Progenitor cell of endocrine pancreas (in vitro differentiated cells): ENCODE results near the gene WDSUB1. TPM values are rescaled to one million over a fixed set of nuclear protein-coding genes. Genes with fewer than 3 reads are reported as not detected.
A peak's percentile ranks its signal among the peaks of the same experiment; 100 is the strongest.

ENCODE experiments used
- DNase-seq: peaks from one replicate; pipeline ENCODE4 v3.0.0; 2021; ENCODE audit warnings: low spot score; ENCODE audit not compliant: unreplicated experiment
- H3K27ac Mint-ChIP-seq: 2 replicates; pipeline ENCODE4 v1.8.0; 2021; ENCODE audit warnings: mild to moderate bottlenecking, moderate library complexity, mixed read lengths
- H3K27me3 Mint-ChIP-seq: 2 replicates; pipeline ENCODE4 v1.8.0; 2021; ENCODE audit warnings: mixed read lengths
- H3K36me3 Mint-ChIP-seq: 2 replicates; pipeline ENCODE4 v1.8.0; 2022; ENCODE audit warnings: mixed read lengths; ENCODE audit not compliant: insufficient read depth
- H3K4me1 Mint-ChIP-seq: 2 replicates; pipeline ENCODE4 v1.8.0; 2021; ENCODE audit warnings: low read depth, mixed read lengths
- H3K4me3 Mint-ChIP-seq: 2 replicates; pipeline ENCODE4 v1.8.0; 2021; ENCODE audit warnings: low read depth, mild to moderate bottlenecking, moderate library complexity, mixed read lengths
- H3K9me3 Mint-ChIP-seq: 2 replicates; pipeline ENCODE4 v1.8.0; 2021; ENCODE audit warnings: low read depth, mixed read lengths
- CTCF ChIP-seq: fragments of 200-600 bp; sonication (generic); IDR thresholded peaks from one replicate; pipeline ENCODE4 v1.5.0; 2021; ENCODE audit warnings: antibody characterized with exemption, mild to moderate bottlenecking; ENCODE audit not compliant: unreplicated experiment
- long read RNA-seq: library from polyadenylated mRNA; unstranded; transcript quantifications from one replicate; pipeline ENCODE4 v2.0.0, GENCODE V29; 2020
- total RNA-seq: library from RNA; stranded (reverse); gene quantifications from 2 replicates; pipeline ENCODE4 v1.2.1, GENCODE V29; 2021

WDSUB1 gene
- total RNA-seq = 13.0 and 14.9 TPM in 2 replicates
- long read RNA-seq, transcript WDSUB1-205 (11 exons, 1,920 nt) = minor isoform, 5 of 76 reads
- long read RNA-seq, transcript WDSUB1-202 (11 exons, 1,912 nt) = major isoform, 28 of 76 reads
- long read RNA-seq, partial matches to known transcripts = 10 of 76 reads
- long read RNA-seq, other reads (novel, unspliced or antisense) = 28 of 76 reads

GRCh38 chr2:159285929-159286708 is at the start of gene WDSUB1:
Gene WDSUB1 (minus strand): TSS chr2:159286703. CDS start chr2:159283069, 3,634 bp downstream.
- H3K27ac Mint-ChIP-seq = peak within 1 kb of the TSS; percentile 98
- H3K4me3 Mint-ChIP-seq = peak within 1 kb of the TSS; percentile 90
- no peaks in the 10 kb centered on the region for H3K27me3 Mint-ChIP-seq
- no peak for TF ChIP-seq CTCF
- H3K36me3 Mint-ChIP-seq = peaks cover 1% of the 10 kb centered on the region
- H3K4me1 Mint-ChIP-seq = peaks cover 23% of the 10 kb centered on the region
- H3K9me3 Mint-ChIP-seq = no peaks in the 10 kb centered on the region
- DNase-seq = peak; percentile 56

- peaks cover 28% of the 10 kb centered on the region for H3K36me3 Mint-ChIP-seq
- no peaks in the 10 kb centered on the region for H3K9me3 Mint-ChIP-seq
- H3K27me3 Mint-ChIP-seq = no peaks in the 10 kb centered on the region
- no peak overlapping the region for H3K27ac Mint-ChIP-seq
- H3K4me3 Mint-ChIP-seq = no peak overlapping the region
- no peak for DNase-seq
- TF ChIP-seq CTCF = no peak
- peaks cover 5% of the 10 kb centered on the region for H3K4me1 Mint-ChIP-seq
These were observed 40.2 kb upstream of the WDSUB1 start for GRCh38 chr2:159326569-159327255.

GRCh38 chr2:159322419-159322818 is 35.9 kb upstream of the WDSUB1 start:
- no peak for TF ChIP-seq CTCF
- H3K27me3 Mint-ChIP-seq = no peaks in the 10 kb centered on the region
- peaks cover 5% of the 10 kb centered on the region for H3K4me1 Mint-ChIP-seq
- H3K4me3 Mint-ChIP-seq = no peak overlapping the region
- H3K27ac Mint-ChIP-seq = no peak overlapping the region
- DNase-seq = no peak
- peaks cover 38% of the 10 kb centered on the region for H3K36me3 Mint-ChIP-seq
- no peaks in the 10 kb centered on the region for H3K9me3 Mint-ChIP-seq

GRCh38 chr2:159317392-159318088 is 31.0 kb upstream of the WDSUB1 start:
- no peak for TF ChIP-seq CTCF
- Mint-ChIP-seq H3K4me1 (peaks cover 4% of the 10 kb centered on the region), H3K27me3 (no peaks in the 10 kb centered on the region), H3K27ac (peak overlapping the region; percentile 17), H3K36me3 (peaks cover 64% of the 10 kb centered on the region), H3K9me3 (peaks cover 5% of the 10 kb centered on the region), H3K4me3 (no peak overlapping the region)
- no peak for DNase-seq

- H3K27ac Mint-ChIP-seq = no peak overlapping the region
- DNase-seq = no peak
- no peak overlapping the region for H3K4me3 Mint-ChIP-seq
- H3K4me1 Mint-ChIP-seq = peaks cover 2% of the 10 kb centered on the region
- H3K36me3 Mint-ChIP-seq = peaks cover 6% of the 10 kb centered on the region
- no peaks in the 10 kb centered on the region for H3K27me3 Mint-ChIP-seq
- H3K9me3 Mint-ChIP-seq = peaks cover 19% of the 10 kb centered on the region
- TF ChIP-seq CTCF = no peak
These were observed 21.4 kb upstream of the WDSUB1 start for GRCh38 chr2:159307942-159308341.
